WERI-Rb-1 (cell line): ENCODE measurements around the gene IGFBP5.

Experiments
- DNase-seq: peaks from one replicate; pipeline ENCODE4 v3.0.0-alpha.2; 2020
- H3K27ac ChIP-seq: fragments of 250-450 bp; sonication (Bioruptor Pico); 2 replicates; pipeline ENCODE4 v1.5.1; 2020; ENCODE audit warnings: mild to moderate bottlenecking, moderate library complexity
- H3K27me3 ChIP-seq: fragments of 250-450 bp; sonication (Bioruptor Pico); 2 replicates; pipeline ENCODE4 v1.5.1; 2021; ENCODE audit warnings: mild to moderate bottlenecking, low read depth, moderate library complexity; ENCODE audit not compliant: insufficient read depth, severe bottlenecking
- H3K36me3 ChIP-seq: fragments of 250-450 bp; sonication (Bioruptor Pico); 2 replicates; pipeline ENCODE4 v1.5.1; 2020; ENCODE audit warnings: mild to moderate bottlenecking, moderate library complexity
- H3K4me3 ChIP-seq: 2 replicates; pipeline ENCODE4 v1.5.1; 2011; ENCODE audit warnings: low read depth, mild to moderate bottlenecking, control low read depth, low read length
- H3K9me3 ChIP-seq: fragments of 250-450 bp; sonication (Bioruptor Pico); 2 replicates; pipeline ENCODE4 v1.5.1; 2021; ENCODE audit warnings: mild to moderate bottlenecking, moderate library complexity; ENCODE audit not compliant: severe bottlenecking
- CTCF ChIP-seq: IDR thresholded peaks from 2 replicates; pipeline ENCODE4 v1.5.1; 2011; ENCODE audit warnings: low read depth, mild to moderate bottlenecking, control low read depth, inconsistent platforms, low read length

IGFBP5 gene

GRCh38 chr2:216658757-216659156, 36.6 kb downstream of the IGFBP5 start:
- Histone ChIP-seq H3K27ac (no peak overlapping the region), H3K4me3 (no peak overlapping the region), H3K27me3 (no peaks in the 10 kb centered on the region), H3K36me3 (no peaks in the 10 kb centered on the region), H3K9me3 (no peaks in the 10 kb centered on the region)
- TF ChIP-seq CTCF, result no peak
- DNase-seq, result no peak

GRCh38 chr2:216657980-216658379, 37.4 kb downstream of the IGFBP5 start:
- no peaks in the 10 kb centered on the region for H3K9me3 ChIP-seq
- H3K27ac ChIP-seq, result no peak overlapping the region
- TF ChIP-seq CTCF, result no peak
- no peak for DNase-seq
- no peak overlapping the region for H3K4me3 ChIP-seq
- H3K27me3 ChIP-seq, result no peaks in the 10 kb centered on the region
- no peaks in the 10 kb centered on the region for H3K36me3 ChIP-seq

GRCh38 chr2:216657086-216657855, 38.1 kb downstream of the IGFBP5 start:
- Histone ChIP-seq H3K9me3 (no peaks in the 10 kb centered on the region), H3K4me3 (no peak overlapping the region), H3K27me3 (no peaks in the 10 kb centered on the region), H3K27ac (no peak overlapping the region), H3K36me3 (no peaks in the 10 kb centered on the region)
- no peak for DNase-seq
- TF ChIP-seq CTCF, result no peak

GRCh38 chr2:216654528-216655052, 40.8 kb downstream of the IGFBP5 start:
- no peaks in the 10 kb centered on the region for H3K9me3 ChIP-seq
- H3K36me3 ChIP-seq, result no peaks in the 10 kb centered on the region
- H3K27ac ChIP-seq, result no peak overlapping the region

GRCh38 chr2:216653931-216654365, 41.4 kb downstream of the IGFBP5 start:
- DNase-seq, result no peak
- Histone ChIP-seq H3K4me3 (no peak overlapping the region), H3K9me3 (no peaks in the 10 kb centered on the region), H3K27me3 (no peaks in the 10 kb centered on the region), H3K36me3 (no peaks in the 10 kb centered on the region), H3K27ac (no peak overlapping the region)
- no peak for TF ChIP-seq CTCF

More at GRCh38 chr2:216654528-216655052, 40.8 kb downstream of the IGFBP5 start:
- Histone ChIP-seq H3K4me3 (no peak overlapping the region), H3K27me3 (no peaks in the 10 kb centered on the region)
- TF ChIP-seq CTCF, result no peak
- no peak for DNase-seq
